Ammon's horn (tissue), 1 donor: Measurements from ENCODE around the gene GAL3ST3.
A peak's percentile ranks its signal among the peaks of the same experiment; 100 is the strongest.
"Not testable (repeated sequence)": the region's sequence is repeated elsewhere in the genome, so short reads cannot be mapped to it uniquely, and the experiment has no call there.

Source experiments
- DNase-seq: peaks from one replicate; pipeline ENCODE4 v3.0.0-alpha.2; 2016; ENCODE audit warnings: low spot score

Gene GAL3ST3

GRCh38 chr11:66044757-66045156 lies 4.2 kb downstream of the GAL3ST3 start:
- DNase-seq, result no peak

GRCh38 chr11:66042996-66043906 lies 5.7 kb downstream of the GAL3ST3 start:
- no peak for DNase-seq

- DNase-seq, result no peak
These were observed 6.5 kb downstream of the GAL3ST3 start for GRCh38 chr11:66042227-66042995.

- no peak for DNase-seq
These were observed 9.2 kb downstream of the GAL3ST3 start for GRCh38 chr11:66039765-66040164.

- no peak for DNase-seq
These were observed 11.6 kb downstream of the GAL3ST3 start for GRCh38 chr11:66037327-66037726.

- DNase-seq, result no peak
These were observed 12.6 kb downstream of the GAL3ST3 start for GRCh38 chr11:66036334-66036710.

GRCh38 chr11:66035653-66036333 lies 13.2 kb downstream of the GAL3ST3 start:
- DNase-seq, result no peak

- no peak for DNase-seq
These were observed 15.8 kb downstream of the GAL3ST3 start for GRCh38 chr11:66032957-66033735.

- no peak for DNase-seq
These were observed 22.9 kb downstream of the GAL3ST3 start, which contains the start of gene CATSPER1 for GRCh38 chr11:66026017-66026529. CATSPER1 (minus strand) TSS chr11:66026479; CDS start chr11:66026379, 100 bp downstream.

GRCh38 chr11:66023186-66023440 lies 25.8 kb downstream of the GAL3ST3 start:
- not testable (repeated sequence) for DNase-seq

GRCh38 chr11:66022401-66023185 lies 26.4 kb downstream of the GAL3ST3 start:
- DNase-seq, result peak; percentile 58

- DNase-seq, result no peak
These were observed 28.2 kb downstream of the GAL3ST3 start for GRCh38 chr11:66020618-66021357.

GRCh38 chr11:66020212-66020611 lies 28.7 kb downstream of the GAL3ST3 start:
- DNase-seq, result no peak

- no peak for DNase-seq
These were observed 31.6 kb downstream of the GAL3ST3 start for GRCh38 chr11:66017321-66017720.

GRCh38 chr11:66016793-66017177 lies 32.2 kb downstream of the GAL3ST3 start:
- DNase-seq, result no peak

GRCh38 chr11:66015936-66016792 lies 32.8 kb downstream of the GAL3ST3 start:
- DNase-seq, result no peak

GRCh38 chr11:66015454-66015881 lies 33.5 kb downstream of the GAL3ST3 start:
- DNase-seq, result no peak

- DNase-seq, result no peak
These were observed 34.0 kb downstream of the GAL3ST3 start for GRCh38 chr11:66014804-66015453.

GRCh38 chr11:66013762-66014100 lies 35.2 kb downstream of the GAL3ST3 start:
- DNase-seq, result no peak
